ENCODE measurements around the gene HAAO.

GRCh38 chr2:42726680-42727079, 65.7 kb downstream of the HAAO start:
- TF ChIP-seq POLR2A (IDR thresholded peaks at IDR 0.05) = no peak
- TF ChIP-seq CTCF (IDR thresholded peaks at IDR 0.05) = no peak
- no peak for TF ChIP-seq EP300 (IDR thresholded peaks at IDR 0.05; ENCODE audit: low read depth)
- no peak for TF ChIP-seq POLR2AphosphoS5 (IDR thresholded peaks at IDR 0.05)

Data from transverse colon (tissue), 4 donors.